ENCODE data around the gene RASGRF2. TPM values are rescaled to one million over a fixed set of nuclear protein-coding genes. Genes with fewer than 3 reads are reported as not detected.

RASGRF2 gene
- total and polyA plus RNA-seq, 9 of the 15 experiments (the other 6 are each of a cell fraction or from before 2014, with no cell fraction given) = 0.01 to 0.22 (median 0.08) TPM; not detected in 2

- no TSS peak for BruUV-seq (replicated peaks)
- Histone ChIP-seq H3K36me3 (ENCODE audit: control insufficient read depth, insufficient read depth, low read length) (no peaks in the 10 kb centered on the region), H3K4me2 (ENCODE audit: insufficient read depth, low read length) (no peak overlapping the region), H3K9me1 (ENCODE audit: control insufficient read depth, insufficient read depth, low read length) (no peaks in the 10 kb centered on the region), H4K20me1 (replicated peaks; ENCODE audit: control insufficient read depth, insufficient read depth, low read length) (no peaks in the 10 kb centered on the region), H3K79me2 (ENCODE audit: control insufficient read depth, insufficient read depth, low read length) (no peaks in the 10 kb centered on the region), H3K9me3 (replicated peaks; ENCODE audit: control insufficient read depth, insufficient read depth, low read depth, low read length) (no peaks in the 10 kb centered on the region), H3K4me1 (replicated peaks in 1 of 2; ENCODE audit: control insufficient read depth in 2 of 2, insufficient read depth in 2 of 2, low read length in 2 of 2) (no peaks in the 10 kb centered on the region), H3K4me3 (no peak overlapping the region), H3K27ac (ENCODE audit: extremely low read depth, low read depth, low read length) (no peak overlapping the region), H3K9ac (ENCODE audit: insufficient read depth in 1 of 2, low read depth in 2 of 2, low read length in 2 of 2) (no peak overlapping the region), H3K27me3 (ENCODE audit: control insufficient read depth in 2 of 2, insufficient read depth in 2 of 2, low read length in 2 of 2) (peaks cover 14 to 15% of the 10 kb centered on the region in 2 experiments; a peak in 4 of 5 replicates), H2AFZ (ENCODE audit: low read depth, low read length) (no peak overlapping the region)
- CTCF ChIA-PET (ENCODE audit: low intra/inter-chr PET ratio) = no interaction called here
- no peak for DNase-seq (ENCODE audit: extremely low read depth in 1 of 4, low spot score in 3 of 4)
- FAIRE-seq = no peak
- no peak for ATAC-seq
- TF ChIP-seq MCM3 (IDR thresholded peaks at IDR 0.05) = no peak
- no peak for TF ChIP-seq GABPB2 (CRISPR knock-in tag; conservative IDR thresholded peaks at IDR 0.05)
- TF ChIP-seq CHAMP1 (IDR thresholded peaks at IDR 0.05) = no peak
- no peak for TF ChIP-seq ID3 (CRISPR knock-in tag; IDR thresholded peaks at IDR 0.05)
- no peak for TF ChIP-seq ID3 (tag; IDR thresholded peaks at IDR 0.05)
- TF ChIP-seq NUFIP1 (IDR thresholded peaks at IDR 0.05; ENCODE audit: partially characterized antibody) = no peak
- no peak for TF ChIP-seq MCM7 (IDR thresholded peaks at IDR 0.05)
- TF ChIP-seq ARID1B (IDR thresholded peaks at IDR 0.05) = no peak
- no peak for TF ChIP-seq KDM5B (IDR thresholded peaks at IDR 0.05; ENCODE audit: insufficient replicate concordance, low read depth, low read length)
- TF ChIP-seq PTBP1 (IDR thresholded peaks at IDR 0.05; ENCODE audit: low read depth, low read length) = no peak
- in situ Hi-C loops (cut with MboI) (no loop called here), intact Hi-C loops (cut with micrococcal nuclease) (no loop called here)
- 0% methylated on average over 2 of the region's 2 CpGs for WGBS (ENCODE audit: insufficient coverage, low coverage, missing lambda C conversion rate)
- POLR2A ChIA-PET = interaction anchor here (1.0 kb wide), 1 partner anchor 14 kb away, joined by 3 read pairs; no protein-coding TSS in a partner anchor
Measured at GRCh38 chr5:80962630-80963520, 2.7 kb downstream of the RASGRF2 start.

Data from K562 (cell line).